ENCODE results near the gene DZIP3. TPM values are rescaled to one million over a fixed set of nuclear protein-coding genes. Genes with fewer than 3 reads are reported as not detected.
"Not testable (repeated sequence)": the region's sequence is repeated elsewhere in the genome, so short reads cannot be mapped to it uniquely, and the experiment has no call there.

The DZIP3 gene
- total RNA-seq, 2 donors from 2014 or later, result 7.7 to 10.1 TPM

GRCh38 chr3:108677811-108678210, 88.3 kb downstream of the DZIP3 start:
- Mint-ChIP-seq H3K4me1 (ENCODE audit: low read depth in 2 of 2) (no peaks in the 10 kb centered on the region), H3K4me3 (no peak overlapping the region), H3K27ac (no peak overlapping the region), H3K9me3 (no peaks in the 10 kb centered on the region), H3K36me3 (no peaks in the 10 kb centered on the region), H3K27me3 (no peaks in the 10 kb centered on the region)
- DNase-seq (ENCODE audit: low spot score) (no peak), ATAC-seq (no peak)

DNA sequence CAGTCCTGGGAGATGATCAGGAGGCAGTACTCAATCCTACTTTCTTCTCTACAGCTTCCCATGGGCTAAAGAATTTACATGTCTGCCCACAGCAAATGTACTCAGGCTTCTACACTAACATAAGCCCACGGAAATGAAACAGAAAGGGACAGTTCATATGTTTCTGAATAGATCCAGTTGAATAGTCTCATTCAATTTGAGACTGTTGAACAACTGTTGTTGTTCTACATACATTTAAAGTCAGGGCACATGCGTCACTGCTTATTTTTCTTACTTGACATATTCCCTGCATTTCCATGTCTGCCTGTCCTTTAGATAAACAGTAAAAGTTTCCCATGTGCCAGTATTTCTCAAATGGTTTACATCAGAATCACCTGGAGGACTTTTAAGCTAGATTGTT, 102.8 kb downstream of the DZIP3 start:
- not testable (repeated sequence) for H3K4me3 Mint-ChIP-seq; ATAC-seq; H3K27ac Mint-ChIP-seq; H3K4me1 Mint-ChIP-seq (ENCODE audit: low read depth in 2 of 2); H3K27me3 Mint-ChIP-seq; H3K9me3 Mint-ChIP-seq; DNase-seq (ENCODE audit: low spot score)
- H3K36me3 Mint-ChIP-seq, result peaks cover 16% of the 10 kb centered on the region

- Mint-ChIP-seq H3K27ac (no peak overlapping the region), H3K4me1 (ENCODE audit: low read depth in 2 of 2) (no peaks in the 10 kb centered on the region), H3K27me3 (no peaks in the 10 kb centered on the region), H3K36me3 (peaks cover 7% of the 10 kb centered on the region), H3K4me3 (no peak overlapping the region), H3K9me3 (peaks cover 3% of the 10 kb centered on the region)
- DNase-seq (ENCODE audit: low spot score), result no peak
- ATAC-seq, result no peak
Observed at GRCh38 chr3:108698461-108698860, 108.9 kb downstream of the DZIP3 start.

DNA sequence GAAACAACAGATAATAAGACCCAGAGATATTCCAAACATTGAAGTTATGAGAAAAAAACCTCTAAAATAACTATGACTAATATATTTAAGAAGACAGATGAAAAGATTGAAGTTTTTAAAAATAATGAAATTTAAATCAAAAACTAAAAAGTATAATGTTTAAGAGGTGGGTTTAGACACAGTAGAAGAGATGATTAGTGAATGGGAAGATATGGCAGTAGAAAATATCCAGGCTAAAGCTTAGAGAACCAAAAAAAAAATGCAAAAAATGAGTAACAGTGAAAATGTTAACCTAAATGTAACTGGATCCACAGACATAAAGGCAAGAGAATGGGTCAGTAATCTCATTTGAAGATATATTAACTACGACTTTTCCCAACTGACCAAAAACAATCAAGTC, 115.5 kb downstream of the DZIP3 start:
- H3K36me3 Mint-ChIP-seq, result peaks cover 16% of the 10 kb centered on the region
- H3K4me1 Mint-ChIP-seq (ENCODE audit: low read depth in 2 of 2), result no peaks in the 10 kb centered on the region
- ATAC-seq, result no peak

DNA sequence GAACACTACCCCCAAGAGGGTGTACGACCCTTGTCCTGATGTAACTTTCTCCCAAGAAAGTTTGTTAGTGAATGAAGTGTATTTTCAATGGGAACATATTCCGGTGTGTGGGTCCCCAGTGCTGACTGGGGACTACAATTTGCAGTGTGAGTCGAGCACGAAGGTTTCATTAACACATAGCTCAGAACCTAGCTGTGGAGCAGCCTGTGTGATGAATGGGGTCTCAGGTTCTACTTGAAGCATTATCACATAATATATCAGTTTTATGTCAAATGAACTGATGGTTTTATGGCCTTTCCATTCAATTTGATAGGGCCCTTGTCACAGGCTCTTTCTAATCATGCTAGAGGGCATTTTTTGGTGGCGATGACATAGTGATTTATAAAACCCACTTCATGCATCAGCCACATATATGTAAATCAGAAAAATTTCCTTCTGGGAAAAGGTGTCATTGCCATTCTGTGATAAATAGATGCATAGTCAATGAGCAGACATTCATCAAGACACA, 123.5 kb downstream of the DZIP3 start:
- Mint-ChIP-seq H3K27me3 (peaks cover 0 to 15% of the 10 kb centered on the region in 2 donors), H3K36me3 (no peaks in the 10 kb centered on the region), H3K4me3 (no peak overlapping the region), H3K27ac (no peak overlapping the region), H3K9me3 (no peaks in the 10 kb centered on the region), H3K4me1 (ENCODE audit: low read depth in 2 of 2) (no peaks in the 10 kb centered on the region)
- DNase-seq (ENCODE audit: low spot score) (no peak), ATAC-seq (no peak)

More for the DNA sequence above, 115.5 kb downstream of the DZIP3 start:
- no peak overlapping the region for H3K27ac Mint-ChIP-seq
- H3K9me3 Mint-ChIP-seq, result peaks cover 7% of the 10 kb centered on the region
- no peak overlapping the region for H3K4me3 Mint-ChIP-seq
- no peaks in the 10 kb centered on the region for H3K27me3 Mint-ChIP-seq
- no peak for DNase-seq (ENCODE audit: low spot score)

GRCh38 chr3:108713816-108714215, 124.3 kb downstream of the DZIP3 start:
- Mint-ChIP-seq H3K4me1 (ENCODE audit: low read depth in 2 of 2) (no peaks in the 10 kb centered on the region), H3K27me3 (peaks cover 0 to 15% of the 10 kb centered on the region in 2 donors), H3K27ac (no peak overlapping the region), H3K9me3 (no peaks in the 10 kb centered on the region), H3K4me3 (no peak overlapping the region), H3K36me3 (no peaks in the 10 kb centered on the region)
- ATAC-seq (no peak), DNase-seq (ENCODE audit: low spot score) (no peak)

GRCh38 chr3:108718454-108718853, 128.9 kb downstream of the DZIP3 start:
- ATAC-seq, result no peak
- Mint-ChIP-seq H3K27me3 (peaks cover 0 to 10% of the 10 kb centered on the region in 2 donors), H3K9me3 (no peaks in the 10 kb centered on the region), H3K4me3 (no peak overlapping the region), H3K36me3 (peaks cover 6% of the 10 kb centered on the region), H3K27ac (no peak overlapping the region), H3K4me1 (ENCODE audit: low read depth in 2 of 2) (peaks cover 12% of the 10 kb centered on the region in 2 donors)
- no peak for DNase-seq (ENCODE audit: low spot score)

DNA sequence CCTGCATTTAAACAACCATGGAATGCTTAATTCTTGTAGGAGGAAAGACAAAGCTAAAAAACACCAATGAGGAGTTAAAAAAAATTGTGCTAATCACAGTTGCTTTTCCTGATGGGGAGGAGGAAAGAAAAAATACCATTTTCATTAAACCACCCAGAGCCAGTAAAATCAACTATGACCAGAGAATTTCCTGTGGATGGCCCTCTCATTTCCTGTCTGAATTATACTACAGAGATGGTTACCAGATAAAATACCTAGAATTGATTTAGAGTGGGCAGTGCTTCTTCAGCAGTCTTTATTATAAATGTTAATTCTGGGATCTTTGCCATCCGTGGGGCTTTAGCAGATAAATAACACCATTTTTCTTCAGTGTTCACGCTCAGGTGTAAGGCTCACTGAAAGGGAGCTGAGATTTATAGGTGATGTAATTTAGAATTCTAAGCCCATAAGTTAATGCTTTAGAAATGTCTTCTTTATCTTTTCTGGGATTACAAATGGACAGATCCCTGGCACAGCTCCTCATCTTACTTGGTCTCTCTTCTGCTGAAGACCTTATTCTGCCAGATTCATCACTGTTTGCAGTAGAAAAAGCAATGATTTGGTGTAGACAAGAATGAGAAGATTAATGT, 129.8 kb downstream of the DZIP3 start:
- DNase-seq (ENCODE audit: low spot score) (no peak), ATAC-seq (no peak)
- no peaks in the 10 kb centered on the region for H3K9me3 Mint-ChIP-seq
- H3K4me1 Mint-ChIP-seq (ENCODE audit: low read depth in 2 of 2), result peaks cover 15 to 16% of the 10 kb centered on the region in 2 donors
- peaks cover 0 to 8% of the 10 kb centered on the region in 2 donors for H3K27me3 Mint-ChIP-seq
- H3K36me3 Mint-ChIP-seq, result peaks cover 6% of the 10 kb centered on the region
- no peak overlapping the region for H3K27ac Mint-ChIP-seq
- H3K4me3 Mint-ChIP-seq, result no peak overlapping the region

- Mint-ChIP-seq H3K4me3 (no peak overlapping the region), H3K27ac (no peak overlapping the region), H3K4me1 (ENCODE audit: low read depth in 2 of 2) (peaks cover 15 to 17% of the 10 kb centered on the region in 2 donors), H3K36me3 (peaks cover 6% of the 10 kb centered on the region), H3K27me3 (no peaks in the 10 kb centered on the region), H3K9me3 (no peaks in the 10 kb centered on the region)
- peak in 1 of 2 donors; percentile 15 for ATAC-seq
- DNase-seq (ENCODE audit: low spot score), result no peak
Observed at GRCh38 chr3:108722724-108723123, 133.2 kb downstream of the DZIP3 start.

- no peaks in the 10 kb centered on the region for H3K9me3 Mint-ChIP-seq
- DNase-seq (ENCODE audit: low spot score), result no peak
- no peak overlapping the region for H3K27ac Mint-ChIP-seq
- H3K36me3 Mint-ChIP-seq, result peaks cover 6% of the 10 kb centered on the region
- H3K4me3 Mint-ChIP-seq, result no peak overlapping the region
- ATAC-seq, result no peak
- no peaks in the 10 kb centered on the region for H3K27me3 Mint-ChIP-seq
- H3K4me1 Mint-ChIP-seq (ENCODE audit: low read depth in 2 of 2), result peaks cover 15 to 17% of the 10 kb centered on the region in 2 donors
Observed at GRCh38 chr3:108724101-108724500, 134.6 kb downstream of the DZIP3 start.

DNA sequence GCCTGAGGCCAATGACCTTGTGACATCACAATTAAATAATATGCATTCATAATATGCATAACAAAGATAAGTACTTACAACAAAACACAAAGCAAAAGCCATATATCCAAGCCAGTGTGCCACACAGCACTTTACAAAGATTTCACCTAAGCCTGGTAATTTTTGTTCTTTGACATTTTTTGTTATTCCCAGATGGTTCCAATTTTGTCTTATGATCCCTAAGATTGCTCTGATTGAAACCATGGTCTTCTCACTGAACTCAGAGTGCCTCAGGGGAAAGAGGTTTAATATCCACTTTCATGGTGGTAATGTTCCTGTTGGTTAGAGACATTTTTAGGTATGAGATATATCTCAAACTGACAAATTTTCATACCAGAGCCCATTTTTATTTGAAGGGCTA, 138.6 kb downstream of the DZIP3 start:
- Mint-ChIP-seq H3K9me3 (no peaks in the 10 kb centered on the region), H3K36me3 (no peaks in the 10 kb centered on the region), H3K27me3 (peaks cover 4 to 13% of the 10 kb centered on the region in 2 donors), H3K4me3 (no peak overlapping the region), H3K4me1 (ENCODE audit: low read depth in 2 of 2) (peaks cover 5 to 8% of the 10 kb centered on the region in 2 donors), H3K27ac (no peak overlapping the region)
- ATAC-seq (no peak), DNase-seq (ENCODE audit: low spot score) (no peak)

DNA sequence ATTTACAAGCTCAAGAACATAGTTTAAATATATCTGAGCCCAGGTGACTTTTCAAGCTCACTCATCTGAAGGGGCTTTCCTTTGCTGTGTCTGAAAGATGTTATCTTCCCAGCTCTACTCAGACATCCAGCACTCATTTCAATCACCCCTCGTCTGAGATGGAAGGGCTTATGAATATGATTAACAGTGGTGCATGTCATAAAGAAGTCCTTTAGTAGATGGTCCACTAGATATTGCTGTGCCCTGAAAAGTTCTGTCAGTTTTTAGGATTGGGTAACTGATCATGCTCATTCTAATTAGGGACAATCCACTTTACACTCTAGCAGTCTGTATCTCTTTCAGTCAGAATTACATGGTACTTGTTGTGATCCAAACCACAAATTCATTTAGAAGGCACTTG, 139.4 kb downstream of the DZIP3 start:
- Mint-ChIP-seq H3K4me1 (ENCODE audit: low read depth in 2 of 2) (peaks cover 2 to 5% of the 10 kb centered on the region in 2 donors), H3K36me3 (no peaks in the 10 kb centered on the region), H3K27ac (no peak overlapping the region), H3K4me3 (no peak overlapping the region), H3K9me3 (no peaks in the 10 kb centered on the region), H3K27me3 (peaks cover 4 to 13% of the 10 kb centered on the region in 2 donors)
- no peak for DNase-seq (ENCODE audit: low spot score)
- ATAC-seq, result no peak

GRCh38 chr3:108736821-108737220, 147.3 kb downstream of the DZIP3 start:
- H3K36me3 Mint-ChIP-seq, result no peaks in the 10 kb centered on the region
- no peaks in the 10 kb centered on the region for H3K4me1 Mint-ChIP-seq (ENCODE audit: low read depth in 2 of 2)
- no peak overlapping the region for H3K27ac Mint-ChIP-seq
- no peaks in the 10 kb centered on the region for H3K9me3 Mint-ChIP-seq
- no peak overlapping the region for H3K4me3 Mint-ChIP-seq
- ATAC-seq, result no peak
- peaks cover 7 to 19% of the 10 kb centered on the region in 2 donors for H3K27me3 Mint-ChIP-seq
- no peak for DNase-seq (ENCODE audit: low spot score)

- no peaks in the 10 kb centered on the region for H3K9me3 Mint-ChIP-seq
- no peak overlapping the region for H3K4me3 Mint-ChIP-seq
- H3K27me3 Mint-ChIP-seq, result peaks cover 0 to 5% of the 10 kb centered on the region in 2 donors
- H3K36me3 Mint-ChIP-seq, result no peaks in the 10 kb centered on the region
- ATAC-seq (no peak), DNase-seq (ENCODE audit: low spot score) (no peak)
- H3K27ac Mint-ChIP-seq, result no peak overlapping the region
- no peaks in the 10 kb centered on the region for H3K4me1 Mint-ChIP-seq (ENCODE audit: low read depth in 2 of 2)
Observed at GRCh38 chr3:108742929-108743328, 153.4 kb downstream of the DZIP3 start.
